ENCODE results near the gene COX4I2.
"Not testable (repeated sequence)": the region's sequence is repeated elsewhere in the genome, so short reads cannot be mapped to it uniquely, and the experiment has no call there.

The COX4I2 gene

GRCh38 chr20:31637660-31638059, at the start of gene COX4I2:
Gene COX4I2, plus strand, starts transcription at chr20:31637912. Its CDS starts 1,106 bp downstream, at chr20:31639018.
- DNase-seq, result no peak

GRCh38 chr20:31590717-31591225, 46.9 kb upstream of the COX4I2 start:
- no peak for DNase-seq

GRCh38 chr20:31593221-31594001, 44.3 kb upstream of the COX4I2 start:
- no peak for DNase-seq

GRCh38 chr20:31594002-31594557, 43.6 kb upstream of the COX4I2 start:
- DNase-seq, result no peak

GRCh38 chr20:31594558-31595379, 42.9 kb upstream of the COX4I2 start:
- DNase-seq, result no peak

- DNase-seq, result no peak
Observed at GRCh38 chr20:31595380-31595653, 42.4 kb upstream of the COX4I2 start.

- peak in 10 of 56 donors; percentile 2 to 61 (median 28) for DNase-seq
Observed at GRCh38 chr20:31595654-31596411, 41.9 kb upstream of the COX4I2 start.

GRCh38 chr20:31596412-31596715, 41.3 kb upstream of the COX4I2 start:
- not testable (repeated sequence) for DNase-seq

GRCh38 chr20:31596831-31597480, 40.8 kb upstream of the COX4I2 start:
- DNase-seq, result no peak

- no peak for DNase-seq
Observed at GRCh38 chr20:31597481-31597855, 40.2 kb upstream of the COX4I2 start.

- no peak for DNase-seq
Observed at GRCh38 chr20:31602431-31602778, 35.3 kb upstream of the COX4I2 start.

GRCh38 chr20:31602779-31603441, 34.8 kb upstream of the COX4I2 start:
- DNase-seq, result no peak

- peak in 54 of 56 donors; percentile 21 to 98 (median 86) for DNase-seq
Observed at GRCh38 chr20:31603822-31604566, 33.7 kb upstream of the COX4I2 start.

- DNase-seq, result peak in 1 of 56 donors; percentile 38
Observed at GRCh38 chr20:31604567-31605030, 33.1 kb upstream of the COX4I2 start.

GRCh38 chr20:31605031-31605901, 32.4 kb upstream of the COX4I2 start, which contains the start of gene ID1:
Gene ID1, plus strand, starts transcription at chr20:31605289. Its CDS starts 99 bp downstream, at chr20:31605388.
- peak; percentile 35 to 96 (median 87) for DNase-seq

- DNase-seq, result peak in 4 of 56 donors; percentile 9 to 22 (median 19)
Observed at GRCh38 chr20:31605902-31606803, 31.6 kb upstream of the COX4I2 start.

Data from nucleus accumbens (tissue), 56 donors.